ENCODE results near the gene GLT6D1.

The GLT6D1 gene

DNA sequence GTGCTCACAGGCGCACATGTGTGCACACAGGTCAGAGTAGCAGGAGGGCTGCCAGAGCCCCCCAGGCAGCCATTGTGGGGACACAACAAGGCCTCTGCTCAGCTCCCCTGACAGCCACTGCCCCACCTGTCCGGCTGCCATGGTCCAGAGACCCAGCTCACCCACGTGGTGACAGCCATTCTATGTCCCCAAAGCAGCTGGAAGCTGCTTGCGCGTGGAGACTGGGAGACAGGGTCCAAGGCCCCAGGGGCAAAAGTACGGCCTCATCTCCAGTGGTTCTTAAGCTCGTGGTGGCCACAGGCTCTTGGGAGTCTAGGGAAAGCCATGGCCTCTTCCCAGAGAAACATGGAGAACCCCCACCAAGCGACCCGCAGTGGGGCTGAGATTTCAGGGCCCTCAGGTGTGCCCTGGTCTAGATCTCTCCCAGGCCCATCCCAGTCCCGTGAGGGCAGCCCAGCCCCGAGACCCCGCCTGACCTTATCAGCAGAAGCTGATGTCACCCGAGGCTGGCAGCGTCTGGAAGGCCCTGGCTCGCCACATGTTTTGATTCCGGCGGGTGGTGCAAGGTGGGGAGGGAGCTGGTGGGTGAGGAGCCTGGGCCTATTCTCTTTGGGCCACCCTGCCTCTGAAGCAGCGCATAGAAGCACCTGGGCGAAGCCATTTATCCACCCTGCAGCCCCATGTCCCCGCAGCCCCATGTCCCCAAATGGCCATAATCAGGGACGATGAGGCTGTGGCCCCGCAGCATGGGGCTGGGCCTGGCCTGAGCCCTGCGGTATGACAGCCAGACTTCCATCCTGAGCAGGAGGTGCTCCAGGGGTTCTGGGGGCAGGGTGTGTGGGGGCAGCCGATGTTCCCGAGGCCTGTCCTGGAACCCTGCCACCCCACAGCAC is 31.7 kb downstream of the GLT6D1 start:
- no peak for DNase-seq

DNA sequence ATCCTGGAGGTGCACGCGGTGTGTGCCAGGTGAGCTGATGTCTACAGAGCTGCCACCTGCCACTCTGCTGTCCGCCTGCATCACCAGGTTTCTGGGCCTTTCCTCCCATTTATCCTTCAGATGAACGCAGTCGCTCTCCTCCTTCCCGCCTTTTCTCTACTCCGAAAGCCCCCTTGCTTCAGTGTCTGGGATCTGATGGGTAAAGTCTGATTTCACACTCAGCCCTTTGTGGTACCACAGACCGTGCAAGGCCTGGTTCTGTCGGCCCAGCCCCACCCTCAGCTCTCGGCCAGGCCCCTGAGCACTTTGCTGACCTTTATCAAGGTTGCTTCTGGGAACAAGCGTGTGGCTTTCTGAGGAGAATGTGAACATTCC is 32.5 kb downstream of the GLT6D1 start:
- no peak for DNase-seq

DNA sequence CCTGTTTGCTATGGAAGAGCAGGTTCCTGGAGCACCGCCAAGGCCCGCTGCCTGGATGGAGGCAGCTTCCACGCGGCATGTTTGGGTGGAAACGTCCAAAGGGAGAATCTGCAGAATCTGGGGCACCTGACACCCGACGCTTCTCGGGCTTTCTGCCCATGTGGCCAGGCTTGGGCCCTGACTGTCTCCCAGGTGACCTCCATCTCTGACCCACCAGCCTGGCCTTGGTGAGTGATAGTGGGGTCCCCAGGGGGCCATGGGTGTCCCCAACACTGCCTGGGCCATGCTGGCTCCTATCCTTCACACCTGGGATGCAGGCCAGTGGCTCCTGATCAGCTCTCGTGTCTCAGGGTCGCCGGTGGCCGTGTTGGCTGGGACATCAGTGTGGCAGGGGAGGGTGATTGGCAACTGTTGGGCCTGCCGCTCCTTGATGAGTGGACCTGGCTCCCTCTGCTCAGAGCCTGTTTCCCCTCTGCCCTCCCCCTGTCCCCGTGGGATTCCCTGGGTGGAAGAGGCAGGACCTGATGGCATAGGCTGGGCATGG is 34.0 kb downstream of the GLT6D1 start:
- DNase-seq = no peak

DNA sequence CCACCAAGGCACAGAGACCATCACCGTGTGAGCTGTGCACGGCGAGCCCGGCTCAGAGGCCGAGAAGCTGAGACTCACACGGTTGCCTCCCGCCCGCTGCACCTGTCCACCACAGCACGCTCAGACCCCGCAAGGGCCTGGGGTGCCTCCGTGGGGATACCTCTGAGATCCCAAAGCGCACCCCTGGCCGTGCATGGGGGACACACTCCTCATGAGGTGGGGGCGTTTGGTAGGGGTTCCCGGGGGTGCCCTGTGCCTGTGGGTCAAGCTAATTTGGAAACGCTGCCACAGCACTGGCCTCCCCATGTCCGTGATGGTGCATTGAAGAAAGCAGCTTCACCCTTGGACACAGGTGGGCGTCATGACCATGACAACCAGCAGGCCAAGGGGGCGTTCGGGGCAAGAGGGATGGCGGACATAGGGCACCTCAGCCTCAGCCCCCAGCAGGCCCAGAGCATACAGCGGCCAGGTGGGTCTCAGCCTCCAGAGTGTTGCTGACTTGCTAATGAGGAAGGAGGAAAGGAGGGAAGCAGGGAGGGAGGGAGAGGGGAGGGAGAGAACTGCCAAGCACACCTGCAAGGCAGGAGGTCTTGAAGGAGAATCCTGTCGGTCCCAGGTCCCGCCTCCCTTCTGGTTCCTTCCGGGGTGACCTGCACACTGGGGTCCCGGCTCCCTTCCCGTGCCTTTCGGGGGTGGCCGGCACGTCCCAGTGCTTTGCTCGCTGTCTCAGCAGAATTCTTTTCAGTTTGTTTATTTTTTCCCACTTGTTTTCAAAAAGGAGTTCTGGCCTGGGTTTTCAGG is 34.7 kb downstream of the GLT6D1 start:
- no peak for DNase-seq

DNA sequence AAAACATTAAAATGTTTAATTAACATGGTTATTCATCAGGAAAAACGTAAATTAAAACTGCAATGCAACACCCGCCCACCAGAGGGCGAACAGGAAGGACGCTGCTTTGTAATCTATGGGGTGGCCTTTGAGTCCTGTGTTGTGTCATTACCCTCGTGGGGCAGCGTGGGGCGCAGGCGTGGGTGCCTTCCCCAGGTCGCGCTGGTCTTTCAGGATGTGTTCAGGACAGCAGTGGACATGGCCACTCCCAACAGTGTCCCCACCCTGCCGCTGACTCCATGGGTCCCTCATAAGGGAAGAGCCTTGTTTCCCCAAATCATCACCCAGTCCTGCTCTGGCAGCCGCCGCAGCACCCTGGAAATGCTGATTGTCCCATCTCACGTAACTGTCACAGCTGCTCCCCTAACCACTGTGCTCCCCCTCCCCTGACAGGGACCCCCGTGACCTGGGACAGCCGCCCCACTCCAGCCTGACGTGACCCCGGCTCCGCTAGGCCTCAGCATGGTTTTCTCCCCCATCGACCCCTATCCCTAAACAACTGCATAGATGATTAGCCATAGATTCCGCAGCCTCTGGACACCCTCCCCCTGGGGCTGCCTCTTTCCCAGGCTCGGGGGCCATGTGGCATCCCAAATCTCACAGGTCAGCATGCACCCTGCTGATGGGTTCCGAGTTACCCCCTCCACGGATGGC is 36.4 kb downstream of the GLT6D1 start:
- peak; percentile 12 for DNase-seq

DNA sequence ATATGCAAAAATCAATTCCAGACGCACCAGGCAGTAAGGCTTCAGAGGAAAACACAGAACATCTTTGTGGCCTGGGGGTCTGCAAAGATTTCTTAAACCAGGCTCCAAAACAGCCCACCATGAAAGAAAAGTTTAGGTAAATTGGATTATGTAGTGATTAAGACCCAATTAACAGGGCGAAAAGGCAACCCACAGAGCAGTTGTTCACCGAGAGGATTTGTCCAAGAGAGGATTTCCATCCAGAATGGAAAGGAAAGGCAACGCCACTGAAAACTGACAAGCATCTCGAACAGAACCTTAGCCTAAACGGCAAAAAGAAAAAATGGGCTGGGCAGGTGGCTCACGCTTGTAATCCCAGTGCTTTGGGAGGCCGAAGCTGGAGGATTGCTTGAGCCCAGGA is 37.4 kb downstream of the GLT6D1 start:
- DNase-seq = no peak

DNA sequence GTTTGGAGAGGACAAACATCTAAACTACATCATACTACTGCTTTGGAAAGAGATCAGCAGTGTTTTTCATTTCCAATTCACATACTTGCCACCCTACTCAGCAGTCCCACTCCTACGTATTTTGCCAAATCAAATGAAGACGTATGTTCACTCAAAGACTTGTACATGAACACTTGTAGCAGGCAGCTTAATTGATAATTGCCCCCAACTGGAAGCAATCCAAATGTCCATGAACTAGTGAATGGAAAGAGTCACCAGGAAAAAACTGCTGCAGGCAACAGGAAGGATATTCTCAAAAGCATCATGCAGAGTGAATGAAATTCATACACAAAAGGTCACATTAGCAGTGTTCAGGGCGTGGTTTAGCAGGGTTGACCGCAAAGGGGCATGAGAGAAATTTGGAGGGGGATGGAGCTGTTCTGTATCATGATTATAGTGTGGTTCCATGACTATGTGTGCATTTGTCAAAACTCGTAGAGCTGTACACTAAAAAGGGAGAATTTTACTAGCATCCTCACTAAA is 39.0 kb downstream of the GLT6D1 start:
- no peak for DNase-seq

DNA sequence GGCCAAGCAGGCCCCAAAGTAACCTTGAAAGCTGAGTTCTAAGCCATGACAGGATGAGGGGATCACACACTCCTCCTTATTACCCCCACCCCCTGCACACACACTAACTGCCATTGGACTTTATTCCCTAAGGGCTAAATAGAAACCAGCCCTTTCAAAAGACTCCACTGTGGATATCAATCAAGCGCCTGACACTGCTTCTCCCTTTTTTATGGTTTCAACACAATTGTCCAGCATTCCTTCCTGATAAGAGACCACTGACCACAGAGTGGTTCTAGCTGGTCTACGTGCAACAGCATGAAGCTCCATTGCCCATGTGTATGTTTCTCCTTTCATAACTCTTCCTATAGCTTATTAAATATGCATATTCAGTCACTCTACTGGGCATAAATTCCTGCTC is 43.1 kb downstream of the GLT6D1 start:
- no peak for DNase-seq

DNA sequence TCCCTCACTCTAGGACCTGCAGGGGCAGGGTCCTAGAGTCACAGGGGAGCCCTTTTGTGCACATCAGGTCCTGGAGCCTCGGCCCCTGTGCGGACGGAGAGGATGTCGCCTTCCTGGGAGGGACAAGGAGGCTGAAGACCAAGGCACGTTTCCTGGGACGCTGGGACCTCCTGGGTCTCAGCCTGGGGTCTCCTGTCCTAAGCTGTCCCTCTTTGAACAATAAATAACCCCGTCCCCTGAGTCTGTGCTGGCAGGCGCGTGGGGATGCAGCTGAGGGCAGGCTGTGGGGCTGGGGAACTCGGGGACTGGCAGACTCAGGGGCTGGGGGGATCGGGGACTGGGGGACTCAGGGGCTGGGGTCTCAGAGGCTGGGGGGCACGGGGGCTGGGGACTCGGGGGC is 46.7 kb downstream of the GLT6D1 start:
- DNase-seq = no peak

DNA sequence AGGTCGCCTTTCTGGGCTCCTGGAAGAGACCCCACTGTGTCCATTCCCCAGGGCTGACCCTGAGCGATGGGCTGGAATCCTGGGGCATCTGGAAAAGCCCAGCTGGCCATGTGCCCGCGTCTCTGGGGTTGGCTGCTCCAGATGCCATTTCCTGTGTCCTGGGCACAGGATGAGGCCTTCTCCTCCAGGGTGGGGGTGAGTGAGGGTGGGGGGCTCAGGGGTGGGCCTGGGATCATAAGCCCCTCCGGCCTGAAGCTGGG is 47.1 kb downstream of the GLT6D1 start:
- DNase-seq = no peak

DNA sequence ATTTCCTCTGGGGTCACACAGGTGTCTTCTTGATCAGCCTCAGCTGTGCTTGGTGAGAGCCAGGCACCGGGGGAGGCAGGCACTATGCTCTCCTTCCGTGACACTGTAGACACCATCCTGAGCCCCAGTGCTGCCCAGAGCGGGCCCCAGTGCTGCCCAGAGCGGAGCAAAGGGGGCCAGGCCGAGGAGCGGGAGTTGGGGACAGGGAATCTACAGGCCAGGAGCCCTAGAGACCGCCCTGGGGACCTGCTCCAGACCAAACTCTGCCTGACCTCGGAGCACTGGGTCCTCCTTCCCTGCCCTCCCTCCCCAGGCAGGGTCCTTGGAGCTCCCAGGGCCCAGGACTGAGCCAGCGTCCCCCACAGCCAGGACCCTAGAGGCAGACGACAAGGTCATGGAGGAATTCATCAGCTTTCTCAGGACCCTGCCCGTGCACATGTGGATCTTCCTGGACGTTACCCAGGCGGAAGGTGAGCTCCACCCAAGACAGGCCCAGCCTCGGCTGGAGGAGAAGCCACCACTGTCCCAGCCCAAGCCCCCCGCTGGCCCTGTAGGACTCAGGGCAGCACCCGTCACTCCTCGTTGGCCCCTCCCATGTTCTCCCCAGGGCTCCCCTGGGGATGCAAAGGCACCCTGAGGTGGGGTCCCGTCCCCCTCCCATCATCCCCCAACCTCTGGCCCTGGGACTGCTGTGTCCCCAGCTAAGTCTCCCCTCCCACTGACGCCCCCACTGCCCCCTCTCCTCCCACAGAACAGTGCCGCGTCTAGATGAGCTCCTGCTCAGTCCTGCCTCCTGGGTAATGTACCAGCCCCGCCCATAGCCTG is 47.6 kb downstream of the GLT6D1 start:
- DNase-seq = no peak

DNA sequence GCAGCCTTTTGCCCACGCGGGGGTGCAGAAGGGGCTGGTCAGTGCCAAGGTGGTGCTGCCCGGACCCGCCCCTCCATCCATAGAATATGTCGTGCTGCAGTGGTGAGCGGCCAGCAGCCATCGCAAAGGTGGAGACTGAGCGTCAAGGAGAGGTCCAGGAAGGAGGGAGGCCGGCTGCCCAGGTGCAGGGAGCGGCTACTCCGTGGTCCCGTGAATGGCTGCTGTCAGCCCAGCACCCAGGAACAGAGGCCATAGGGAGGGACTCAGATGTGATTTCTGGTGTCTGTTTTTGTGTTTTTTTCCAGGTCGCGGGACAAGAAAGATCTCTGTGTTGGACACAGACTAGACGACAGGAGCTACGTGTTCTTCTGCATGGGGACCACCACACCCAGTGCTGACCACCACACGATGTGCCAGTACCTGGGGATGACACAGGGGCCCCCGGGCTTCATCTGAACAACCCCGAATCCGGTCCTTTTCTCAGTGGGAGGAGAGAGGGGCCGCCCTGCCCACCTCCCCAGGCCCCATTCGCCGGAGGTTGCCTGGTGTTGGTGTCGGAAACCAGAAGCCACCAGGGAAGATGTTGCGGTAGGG is 48.8 kb downstream of the GLT6D1 start:
- no peak for DNase-seq

DNA sequence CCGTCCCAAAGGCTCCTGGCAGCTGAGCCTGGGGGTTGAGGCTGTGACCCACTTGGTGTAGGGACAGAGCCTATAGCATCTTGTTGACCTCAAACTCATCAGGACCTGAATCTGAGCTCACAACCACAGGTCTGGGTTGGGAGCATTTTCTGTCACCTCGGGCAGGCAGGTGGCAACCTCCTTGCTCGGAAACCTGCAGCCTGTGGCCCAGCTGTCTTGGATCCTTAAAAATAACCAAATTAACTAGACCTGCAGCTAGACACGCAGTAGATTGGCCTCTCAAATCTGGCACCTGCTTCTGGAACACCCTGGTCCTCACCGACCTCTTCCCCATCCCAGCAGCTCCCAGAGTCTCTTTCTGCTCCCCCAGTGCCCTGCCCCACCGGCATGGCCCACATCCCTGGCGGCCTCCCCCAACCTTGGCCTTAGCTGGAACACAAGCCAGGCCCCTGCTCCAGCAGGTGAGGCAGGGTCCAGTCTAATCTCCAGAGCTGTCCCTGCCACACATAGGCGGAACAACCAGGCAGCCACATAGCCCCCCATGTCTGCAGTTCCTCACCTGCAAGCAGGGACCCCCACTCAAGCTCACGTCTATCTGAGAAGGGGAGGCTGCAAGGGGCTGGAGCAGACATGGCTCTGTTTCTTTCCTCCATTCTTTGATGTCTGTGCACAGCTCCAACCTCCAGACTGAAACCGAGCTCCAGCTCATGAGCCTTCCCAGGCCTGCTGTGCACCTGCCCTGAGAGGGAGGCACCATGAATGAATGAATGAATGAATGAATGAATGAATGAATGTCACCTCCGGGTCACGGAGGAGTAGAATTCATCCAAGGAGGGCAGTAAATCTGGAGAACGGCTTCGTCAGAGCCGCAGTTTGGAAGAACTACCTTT is 49.5 kb downstream of the GLT6D1 start:
- no peak for DNase-seq

DNA sequence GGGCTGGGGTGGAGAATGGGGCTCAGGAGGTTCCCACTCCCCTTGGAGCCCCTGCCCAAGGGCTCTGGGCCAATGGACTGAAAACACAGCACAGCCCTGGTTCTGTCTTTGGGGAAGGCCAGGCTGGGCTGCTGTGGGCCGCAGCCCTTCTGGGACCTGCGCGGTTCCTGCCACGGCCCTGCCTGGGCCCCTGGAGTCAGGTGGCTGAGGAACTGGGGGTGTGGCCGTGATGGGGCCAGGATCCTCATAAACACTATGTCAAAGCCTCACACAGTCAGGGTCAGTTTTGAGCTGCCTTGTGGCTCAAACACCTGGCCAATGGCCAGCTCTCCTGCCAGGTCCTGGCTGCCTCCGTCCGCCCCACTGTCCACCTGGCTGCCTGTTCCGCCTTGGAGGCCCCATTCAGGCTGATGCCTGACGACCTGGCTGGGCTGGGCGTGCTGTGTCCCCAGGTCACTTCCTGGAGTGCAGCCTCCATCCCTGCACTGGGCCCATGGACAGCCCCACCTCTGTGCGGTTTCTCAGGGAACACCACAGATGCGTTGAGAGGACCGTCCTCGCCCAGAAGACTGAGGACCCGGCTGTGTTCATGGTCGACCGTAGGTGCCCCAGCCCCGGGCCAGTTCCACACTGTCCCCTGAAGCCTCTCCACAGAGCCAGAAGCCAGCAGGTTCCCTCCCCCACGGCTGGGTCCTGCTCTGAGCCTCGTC is 50.3 kb downstream of the GLT6D1 start:
- DNase-seq = no peak

DNA sequence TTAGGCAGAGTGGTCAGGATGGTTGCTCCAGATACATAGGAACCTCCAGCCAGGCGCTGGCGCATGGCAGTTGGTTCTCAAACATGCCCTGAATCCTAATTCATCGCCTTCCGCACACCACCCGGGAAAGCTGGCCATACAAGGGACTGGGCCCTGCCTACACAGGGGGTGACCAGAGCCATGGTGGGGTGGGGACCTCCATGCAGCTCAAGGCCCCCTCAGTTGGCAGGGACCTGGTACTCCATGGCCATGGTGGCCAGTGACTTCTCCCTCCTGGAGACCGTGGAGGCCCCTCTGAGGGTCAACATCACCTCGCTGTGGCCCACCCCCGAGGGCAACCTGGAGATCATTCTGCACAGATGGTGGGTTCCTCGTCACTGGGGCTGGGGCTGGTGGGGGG is 51.0 kb downstream of the GLT6D1 start:
- no peak for DNase-seq

DNA sequence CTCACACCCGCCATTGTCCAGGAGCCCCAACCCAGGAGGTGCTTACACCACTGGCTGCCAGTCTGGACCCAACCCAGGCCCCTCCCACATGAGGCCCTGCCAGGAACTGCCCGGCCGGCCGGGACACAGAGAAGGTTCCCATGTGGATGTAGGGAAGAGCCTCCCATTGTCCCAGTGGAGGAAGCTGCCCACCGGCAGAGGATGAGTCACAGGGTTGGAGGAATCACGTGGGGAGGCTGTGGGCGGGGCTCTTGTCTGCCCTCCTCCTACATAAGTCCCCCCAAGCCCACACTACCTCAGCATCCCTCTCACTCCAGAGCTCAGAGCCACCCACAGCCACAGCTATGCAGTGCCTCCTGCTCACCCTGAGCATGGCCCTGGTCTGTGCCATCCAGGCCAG is 51.7 kb downstream of the GLT6D1 start:
- DNase-seq = no peak

DNA sequence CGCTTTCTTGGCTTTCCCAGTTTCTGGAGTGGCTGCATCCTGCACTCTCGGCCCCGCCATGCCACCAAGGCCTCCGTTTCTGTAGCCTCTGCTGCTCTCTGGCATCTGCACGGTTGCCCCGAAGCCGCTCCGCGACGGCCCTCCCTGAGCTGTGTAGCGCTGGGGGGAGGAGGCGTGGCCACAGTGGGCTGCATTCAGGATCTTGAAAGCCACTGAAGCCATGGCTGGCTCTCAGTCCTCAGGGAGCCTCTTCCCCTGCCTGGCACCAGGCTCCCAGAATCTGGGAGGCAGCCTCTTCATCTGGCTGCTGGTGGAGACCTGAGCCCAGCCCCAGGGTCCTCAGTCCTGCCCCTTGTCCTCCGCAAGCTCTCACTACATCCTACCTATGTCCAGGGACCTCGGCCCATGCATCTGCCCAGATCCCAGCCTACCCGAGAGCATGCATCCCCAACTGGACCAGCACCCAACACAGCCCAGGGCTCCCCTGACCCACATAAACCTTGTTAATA is 52.7 kb downstream of the GLT6D1 start:
- no peak for DNase-seq

DNA sequence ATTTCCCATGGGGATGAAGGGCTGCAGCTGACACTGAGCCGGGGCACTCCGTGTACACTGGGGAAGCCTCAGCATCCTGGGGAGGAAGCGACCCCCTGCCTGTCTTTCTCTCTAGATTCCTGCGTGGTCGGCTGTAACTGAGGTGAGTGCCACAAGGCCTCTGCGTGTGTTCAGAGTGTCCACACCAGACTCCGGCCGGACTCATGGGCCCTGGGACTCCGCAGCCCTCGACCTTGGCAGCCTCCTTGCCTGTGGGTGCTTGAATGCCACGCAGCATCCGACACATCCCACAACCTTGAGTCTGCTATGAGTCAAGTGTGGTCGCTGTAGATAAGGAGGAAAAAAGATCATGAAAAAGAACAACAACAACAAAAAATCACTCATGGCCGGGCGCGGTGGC is 54.4 kb downstream of the GLT6D1 start:
- no peak for DNase-seq

DNA sequence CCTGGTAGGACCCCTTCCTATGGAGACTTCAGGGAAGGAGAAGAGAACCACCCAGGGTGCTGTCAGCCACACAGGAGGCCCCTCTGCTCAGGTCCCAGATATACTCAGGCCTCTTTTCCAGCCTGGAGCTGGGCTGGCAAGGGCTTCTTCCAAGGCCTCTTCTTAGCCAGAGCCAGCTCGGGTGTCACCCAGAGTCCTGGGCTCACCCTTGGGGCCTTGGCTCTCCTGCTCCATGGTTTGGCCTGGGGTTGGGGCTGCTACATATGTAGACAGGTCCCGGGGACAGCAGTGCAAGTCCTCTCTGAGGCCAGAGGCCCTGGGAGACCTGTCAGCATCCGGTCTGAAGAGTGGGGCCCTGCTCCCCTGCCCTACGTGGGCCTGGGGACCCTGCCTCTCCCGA is 55.0 kb downstream of the GLT6D1 start:
- no peak for DNase-seq

DNA sequence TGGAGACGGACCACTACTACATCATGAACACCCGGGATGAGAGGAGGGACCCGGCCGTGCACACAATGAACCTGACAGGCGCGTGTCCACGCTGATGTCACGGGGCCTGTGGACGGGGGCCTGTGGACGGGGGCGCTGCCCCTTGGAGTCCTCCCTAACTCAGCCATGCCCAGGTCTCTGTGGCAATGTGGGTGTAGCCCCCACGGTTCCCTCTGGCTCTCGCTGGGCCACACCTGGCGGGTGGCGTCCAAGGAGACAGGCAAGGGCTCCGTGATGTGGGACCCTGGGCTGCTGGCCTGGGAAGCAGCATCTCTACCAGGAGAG is 55.7 kb downstream of the GLT6D1 start:
- no peak for DNase-seq
